Sciatic nerve (tissue), 2 donors: ENCODE measurements around the gene ACTG1. TPM values are rescaled to one million over a fixed set of nuclear protein-coding genes. Genes with fewer than 3 reads are reported as not detected.

Source experiments
- ATAC-seq: fragments of 200-7000 bp; cut with Tn5 transposase; one replicate; pipeline ENCODE4 v1.9.1; 2020; ENCODE audit warnings: mild to moderate bottlenecking, moderate library complexity
- DNase-seq: peaks from one replicate; pipeline ENCODE4 v3.0.0-alpha.2; 2020; ENCODE audit warnings: low spot score
- intact Hi-C: fragments of 100-400 bp; cut with DNase I; formaldehyde crosslinking; loops from one replicate; pipeline ENCODE4 v1.14.2; 2022
- total RNA-seq: library from RNA; stranded (reverse); fragmentation: NEBNext Ultra II Directional; extraction: Animal tissue kit (Norgen Biotek cat#: 25700); gene quantifications from one replicate; pipeline ENCODE4 v1.2.1, GENCODE V29; 2021
- donor health status: DM: no; HTN: no; CAD: no.
- donor health status: DM: no; HTN: no; CAD: no.

ACTG1 gene
- total RNA-seq, 1 donor from 2014 or later = 2,552 TPM

DNA sequence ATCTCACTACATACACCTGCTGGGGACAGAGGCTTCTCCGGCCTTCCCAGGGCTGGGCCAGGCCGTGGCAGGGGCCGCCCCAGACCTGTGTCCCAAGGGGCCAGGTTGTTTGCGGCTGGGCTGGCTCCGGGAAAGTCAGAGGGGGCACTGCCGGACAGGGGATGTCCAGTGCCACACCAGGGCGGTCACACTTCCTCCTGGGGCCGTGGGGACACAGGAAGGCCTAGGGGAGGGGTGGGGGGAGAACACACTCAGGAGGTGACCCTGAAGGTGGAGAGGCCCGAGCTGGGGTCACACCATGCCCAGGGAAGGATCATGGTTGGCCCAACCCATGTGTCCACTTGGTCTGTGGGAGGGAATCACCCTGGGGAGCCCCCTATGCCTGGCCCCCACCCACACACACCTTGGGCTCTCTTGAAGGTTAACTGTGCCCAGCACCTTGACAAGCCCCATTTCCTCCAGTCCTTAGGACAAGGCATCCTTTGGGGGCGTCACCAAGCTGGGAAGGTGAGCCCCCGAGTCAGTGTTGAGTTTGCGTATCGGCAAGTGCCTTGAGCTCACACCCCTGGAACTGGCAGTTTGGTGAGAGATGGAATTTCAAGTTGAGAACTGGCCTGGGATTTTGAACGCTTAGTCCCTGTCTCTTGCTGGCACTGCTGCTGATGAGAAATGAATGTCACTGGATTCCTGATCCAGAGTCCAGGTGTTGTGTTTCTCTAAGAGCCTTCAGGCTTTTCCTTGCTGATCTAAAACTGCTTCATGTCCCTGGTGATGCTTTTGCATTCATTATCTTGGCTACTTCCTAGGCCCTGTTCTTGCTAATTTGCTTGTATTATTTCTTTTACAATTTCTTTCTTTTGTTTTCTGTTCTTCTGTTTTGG is 7.7 kb upstream of the ACTG1 start:
- intact Hi-C loops = no loop called here
- no peak for ATAC-seq
- DNase-seq = no peak

DNA sequence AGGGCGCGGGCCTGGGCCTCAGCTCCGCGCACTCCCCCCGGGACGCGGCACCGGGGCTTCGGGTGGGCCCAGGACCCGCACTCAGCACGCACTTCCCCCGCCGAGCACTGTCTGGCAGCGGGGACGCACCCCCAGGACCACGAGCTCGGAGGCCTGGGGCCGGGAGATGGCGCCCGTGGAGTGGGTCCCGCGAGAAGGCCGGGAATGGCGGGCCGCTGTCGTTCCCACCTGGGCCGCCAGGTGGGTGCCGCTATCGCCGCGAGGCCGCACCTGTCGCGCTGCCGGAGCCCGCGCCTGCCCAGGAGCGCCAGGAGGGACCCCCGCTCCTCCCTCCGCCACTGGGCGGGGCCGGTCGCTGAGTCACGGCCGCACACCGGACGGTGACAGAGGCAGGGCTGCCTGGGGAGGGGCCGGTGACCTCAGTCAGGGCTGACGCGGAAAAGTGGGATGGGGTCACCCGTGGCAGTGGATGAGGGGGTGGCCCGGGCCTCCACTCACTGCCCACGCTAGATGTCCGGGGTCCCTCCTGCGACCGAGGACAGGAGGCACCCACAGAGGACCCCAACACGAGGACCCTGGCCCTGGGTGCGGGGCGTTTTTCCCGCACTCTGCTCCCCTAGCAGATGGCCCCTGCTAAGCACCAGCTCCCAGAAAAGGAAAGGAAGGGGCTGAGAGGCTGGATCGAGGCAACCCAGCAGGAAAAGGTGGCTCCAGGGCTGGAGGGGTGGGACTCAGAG is 6.9 kb upstream of the ACTG1 start:
- no peak for ATAC-seq
- intact Hi-C loops = no loop called here
- no peak for DNase-seq

DNA sequence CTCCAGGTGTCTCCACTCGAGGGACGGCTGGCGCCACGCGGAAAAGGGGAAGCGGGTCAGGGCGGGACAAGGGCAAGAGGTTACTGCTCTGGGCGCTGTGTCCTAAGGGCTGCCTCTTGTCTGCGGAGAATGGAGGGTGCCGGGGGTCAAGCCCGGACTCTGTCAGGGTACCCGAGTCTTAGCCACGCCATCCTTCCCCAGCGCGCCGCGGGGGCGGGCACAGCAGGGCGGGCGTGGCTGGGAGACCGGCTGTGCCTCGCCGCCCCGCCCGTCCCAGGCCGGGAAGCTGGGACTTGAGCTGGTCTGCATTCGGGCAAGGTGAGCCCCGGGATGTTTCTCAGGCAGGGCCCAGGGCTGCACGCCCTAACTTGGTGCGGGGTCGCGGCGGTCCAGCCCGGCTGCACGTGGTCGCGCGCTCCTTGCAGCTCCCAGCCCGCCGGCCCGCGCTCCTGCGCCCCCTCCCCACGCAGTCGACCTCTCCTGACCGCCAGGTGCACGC is 6.2 kb upstream of the ACTG1 start:
- intact Hi-C loops = no loop called here
- DNase-seq = peak; percentile 71
- peak; percentile 9 for ATAC-seq

DNA sequence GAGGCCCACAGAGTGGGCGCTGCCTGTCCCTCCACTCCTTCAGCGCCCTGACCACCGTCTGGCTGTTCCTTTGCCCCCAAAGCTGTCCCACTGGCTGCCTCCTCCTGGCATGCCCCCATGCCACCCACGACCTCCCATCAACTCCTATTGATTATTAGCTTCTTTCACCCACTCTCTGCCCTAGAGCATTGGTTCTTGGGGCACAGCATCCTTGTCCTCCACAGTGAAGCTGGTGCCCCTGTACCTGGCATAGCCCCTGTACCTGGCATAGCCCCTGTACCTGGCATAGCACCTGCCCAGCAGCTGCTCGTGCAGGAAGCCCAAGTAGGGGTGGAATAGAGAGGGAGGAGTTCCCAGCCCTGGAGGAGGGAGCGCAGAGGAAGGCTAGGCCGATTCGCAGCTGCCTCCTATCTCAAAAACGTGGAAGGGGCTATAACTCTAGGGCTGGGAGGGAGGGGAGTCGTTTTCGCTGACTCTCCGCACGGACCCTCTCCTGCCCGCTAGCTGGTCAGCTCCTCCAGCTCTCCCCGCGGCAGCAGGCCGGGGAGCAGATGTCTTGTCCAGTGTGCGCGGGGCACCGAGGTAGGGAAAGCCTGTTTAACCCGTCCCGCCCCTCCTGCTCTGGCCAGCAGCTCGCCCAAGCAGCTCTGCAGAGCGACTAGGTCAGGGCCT is 5.7 kb upstream of the ACTG1 start:
- intact Hi-C loops = no loop called here
- ATAC-seq = no peak
- peak; percentile 51 for DNase-seq

DNA sequence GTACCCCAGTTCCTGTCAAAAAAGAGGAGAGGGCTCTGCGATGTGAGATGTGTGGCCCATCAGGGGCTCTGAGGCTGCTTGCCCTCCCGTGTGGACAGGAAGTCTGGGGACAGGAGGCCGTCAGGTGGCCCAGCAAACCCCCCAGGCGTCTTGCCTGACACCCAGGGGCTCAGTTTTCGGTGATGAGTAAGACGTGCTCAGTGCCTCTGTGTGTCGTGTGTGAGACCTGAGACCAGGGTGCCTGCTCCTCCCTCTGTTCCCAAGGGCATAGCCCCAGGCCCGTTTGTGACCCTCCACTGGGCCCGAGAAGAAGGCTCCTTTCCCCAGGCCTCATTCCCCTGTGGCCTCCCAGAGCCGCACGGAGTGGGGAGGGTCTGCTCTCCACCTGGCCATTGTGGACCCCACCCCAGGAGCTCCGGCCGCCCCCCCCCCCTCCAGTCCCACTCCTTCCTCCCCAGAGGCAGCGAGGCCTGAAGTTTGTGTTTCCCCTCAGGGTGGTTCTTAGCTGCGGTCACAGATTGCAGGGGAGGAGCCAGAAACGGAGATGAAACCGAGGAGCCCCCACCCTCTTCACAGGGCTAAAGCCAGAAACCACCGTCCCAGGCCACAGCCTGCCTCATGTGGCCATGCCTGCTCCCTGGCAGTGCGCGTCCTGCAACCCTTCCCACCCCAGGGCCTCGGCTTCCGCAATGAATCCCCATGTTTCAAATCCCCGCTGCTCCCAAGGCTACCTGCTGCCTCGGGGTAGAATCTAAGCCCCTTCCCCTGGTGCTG is 4.9 kb upstream of the ACTG1 start:
- DNase-seq = peak; percentile 63
- intact Hi-C loops = no loop called here

DNA sequence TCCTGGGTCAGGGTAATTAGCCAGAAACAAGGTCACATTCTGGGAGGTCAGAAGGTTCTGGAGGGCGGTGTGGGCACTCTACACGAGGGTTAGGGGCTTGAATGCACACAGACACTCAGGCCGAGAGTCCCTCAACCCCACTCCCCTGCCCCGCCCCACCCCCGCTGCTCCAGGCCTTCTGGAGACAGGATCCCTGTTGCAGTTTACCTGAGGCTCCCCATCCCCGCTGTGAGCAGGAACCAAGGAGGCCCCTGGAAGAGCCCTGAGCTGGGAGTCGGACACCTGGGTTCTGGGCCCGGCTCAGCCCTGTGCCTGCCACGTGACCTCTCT is 4.4 kb upstream of the ACTG1 start:
- intact Hi-C loops = no loop called here
- DNase-seq = no peak
- no peak for ATAC-seq

More for the DNA sequence above, 4.9 kb upstream of the ACTG1 start:
- ATAC-seq = no peak

DNA sequence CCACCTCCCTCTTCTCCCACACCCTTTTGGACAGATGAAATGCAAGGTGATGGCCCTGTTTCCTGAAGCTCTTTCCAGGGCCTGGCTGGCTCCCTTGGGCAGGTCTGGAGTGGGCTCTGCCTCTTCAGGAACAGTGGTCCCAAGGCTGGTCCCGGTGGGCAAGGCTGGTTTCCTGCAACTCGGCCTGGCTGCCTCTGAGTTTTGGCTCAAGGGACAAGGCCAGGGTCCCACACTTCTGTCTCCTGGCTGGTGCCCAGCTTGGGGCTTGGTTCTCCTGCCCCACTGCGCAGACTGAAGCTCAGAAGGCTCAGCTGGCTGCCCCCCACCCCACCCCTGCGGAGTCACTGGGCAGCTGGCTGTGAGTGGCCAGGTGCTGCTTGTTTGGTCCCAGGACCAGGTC is 3.8 kb upstream of the ACTG1 start:
- no peak for DNase-seq
- intact Hi-C loops = no loop called here
- no peak for ATAC-seq

DNA sequence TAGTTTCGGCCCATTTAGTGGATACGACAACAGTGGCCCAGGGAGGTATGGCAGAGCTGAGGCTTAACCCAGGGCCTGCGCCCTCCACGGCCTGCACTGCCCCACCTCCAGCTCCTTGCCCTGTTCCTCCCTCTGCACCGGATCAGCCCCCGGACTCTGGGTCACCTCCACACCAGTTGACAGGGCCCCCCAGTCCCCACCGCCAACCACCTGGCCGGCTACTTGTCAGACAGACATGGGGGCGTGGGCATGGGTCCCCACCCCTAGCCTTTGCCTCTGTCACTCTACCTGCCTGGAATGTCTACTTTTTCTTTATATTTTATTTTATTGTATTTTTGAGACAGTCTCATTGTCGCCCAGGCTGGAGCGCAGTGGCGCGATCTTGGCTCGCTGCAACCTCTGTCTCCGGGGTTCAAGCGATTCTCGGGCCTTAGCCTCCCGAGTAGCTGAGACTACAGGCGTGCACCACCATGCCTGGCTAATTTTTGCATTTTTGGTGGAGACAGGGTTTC is 3.0 kb upstream of the ACTG1 start:
- DNase-seq (no peak), ATAC-seq (no peak)
- intact Hi-C loops = no loop called here

DNA sequence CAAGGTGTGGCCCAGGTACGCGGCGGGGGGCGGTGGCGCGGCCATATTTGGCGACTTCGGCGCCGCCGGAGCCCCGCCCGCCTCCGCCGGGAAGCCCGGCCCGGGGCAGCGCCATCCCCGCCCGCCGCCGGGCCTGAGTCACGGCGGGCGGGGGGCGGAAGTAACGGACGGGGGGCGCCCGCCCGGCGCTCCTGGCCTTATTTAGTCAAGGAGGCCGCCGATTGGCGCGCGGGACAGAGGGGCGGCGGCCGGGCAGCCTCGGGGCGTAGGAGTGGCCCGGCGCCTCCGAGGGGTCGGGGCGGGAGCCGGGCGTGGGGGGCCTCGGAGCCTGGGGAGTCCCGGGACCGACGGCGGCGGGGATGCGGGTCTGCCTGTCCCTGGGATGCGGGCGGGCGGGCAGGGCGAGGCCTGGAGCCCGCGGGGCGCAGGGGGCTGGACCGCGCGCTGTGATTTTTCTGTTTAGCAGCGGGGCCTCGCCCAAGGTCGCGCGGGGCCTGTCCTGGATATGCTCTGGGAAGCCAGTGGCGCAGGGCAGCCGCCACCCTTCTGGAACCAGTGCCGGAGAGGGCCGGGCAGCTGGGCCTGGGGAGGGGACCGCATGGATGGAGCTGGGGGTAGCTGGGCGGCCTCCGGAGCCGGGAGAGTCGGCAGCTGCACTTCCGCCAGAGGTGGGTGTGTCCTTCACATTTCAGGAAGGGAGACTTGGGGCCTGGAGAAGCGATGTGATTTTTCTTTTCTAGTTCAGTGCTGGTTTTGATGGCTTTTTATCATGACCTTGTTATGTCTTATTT is 2.3 kb upstream of the ACTG1 start:
- intact Hi-C loops = no loop called here
- DNase-seq = peak; percentile 88
- peak; percentile 49 for ATAC-seq

DNA sequence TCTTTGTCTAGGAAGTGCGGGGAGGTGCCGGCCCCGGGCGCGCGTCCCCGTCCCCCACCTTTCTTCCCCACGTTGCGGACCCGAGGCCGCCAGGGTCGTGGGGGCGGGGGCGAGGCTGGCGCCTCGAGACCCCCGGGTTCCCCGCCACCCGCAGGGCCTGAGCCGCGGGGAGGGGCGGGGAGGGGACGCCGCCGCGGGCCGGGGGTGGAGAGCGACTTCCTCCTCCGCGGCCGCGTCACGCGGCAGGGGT is 1.8 kb upstream of the ACTG1 start:
- ATAC-seq = no peak
- intact Hi-C loops = no loop called here

DNA sequence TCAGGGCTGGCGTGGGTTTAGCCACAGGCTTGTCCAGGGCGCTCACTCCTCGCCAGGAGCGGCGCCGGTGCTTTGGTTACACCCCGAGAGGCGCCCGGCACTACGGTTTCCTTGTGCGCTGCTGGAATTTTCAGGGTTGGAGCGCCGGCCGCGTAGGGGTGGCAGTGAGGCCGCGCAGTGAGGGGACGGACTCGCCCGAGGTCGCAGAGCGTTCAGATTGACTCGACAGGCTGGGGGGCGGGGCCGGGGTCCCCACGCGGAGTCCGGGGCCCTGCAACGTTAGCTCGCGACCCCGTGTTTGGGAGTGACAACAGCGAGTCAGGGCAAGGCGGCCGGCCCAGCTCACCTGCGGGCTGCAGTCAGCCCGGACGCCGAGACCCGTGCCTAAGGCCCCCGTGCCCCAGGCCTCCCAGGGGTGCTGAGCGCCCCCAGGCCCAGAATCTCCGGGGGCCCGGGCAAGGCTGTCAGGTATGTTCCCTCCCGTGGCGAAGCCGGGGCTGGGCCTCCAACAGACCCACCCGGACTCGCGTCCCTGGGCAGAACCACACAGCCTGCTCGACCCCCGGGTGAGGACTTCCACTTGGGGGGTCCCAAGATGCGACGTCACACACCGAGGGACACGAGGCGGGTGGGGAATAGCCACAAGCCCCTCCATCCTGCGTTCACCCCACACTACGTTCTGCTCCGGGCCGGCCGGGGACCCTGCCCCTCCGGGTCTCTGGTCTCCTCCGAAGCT is 1.3 kb upstream of the ACTG1 start:
- intact Hi-C loops = no loop called here

More for the DNA sequence above, 1.8 kb upstream of the ACTG1 start:
- DNase-seq = no peak

DNA sequence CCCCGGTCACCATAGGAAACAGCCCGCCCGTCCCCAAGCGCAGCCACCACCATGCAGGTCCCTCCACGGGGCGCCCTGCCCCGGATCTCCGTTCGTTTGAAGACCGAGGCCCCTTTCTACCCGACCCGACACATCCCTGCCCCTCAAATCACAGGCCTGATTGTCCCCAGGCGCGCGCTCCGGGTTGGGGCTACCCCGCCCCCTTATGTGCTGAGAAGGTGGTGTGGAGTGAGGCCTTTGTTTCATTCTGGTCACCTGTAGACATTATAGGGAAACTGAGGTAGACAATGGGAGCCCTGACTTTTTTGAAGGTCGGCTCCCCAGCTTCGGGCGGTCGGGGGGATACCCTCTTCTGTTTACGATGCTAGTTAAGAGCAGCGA is 763 bp upstream of the ACTG1 start:
- intact Hi-C loops = no loop called here
- peak; percentile 51 for ATAC-seq
- peak; percentile 84 for DNase-seq

More for the DNA sequence above, 1.3 kb upstream of the ACTG1 start:
- DNase-seq (peak; percentile 82), ATAC-seq (peak; percentile 37)

DNA sequence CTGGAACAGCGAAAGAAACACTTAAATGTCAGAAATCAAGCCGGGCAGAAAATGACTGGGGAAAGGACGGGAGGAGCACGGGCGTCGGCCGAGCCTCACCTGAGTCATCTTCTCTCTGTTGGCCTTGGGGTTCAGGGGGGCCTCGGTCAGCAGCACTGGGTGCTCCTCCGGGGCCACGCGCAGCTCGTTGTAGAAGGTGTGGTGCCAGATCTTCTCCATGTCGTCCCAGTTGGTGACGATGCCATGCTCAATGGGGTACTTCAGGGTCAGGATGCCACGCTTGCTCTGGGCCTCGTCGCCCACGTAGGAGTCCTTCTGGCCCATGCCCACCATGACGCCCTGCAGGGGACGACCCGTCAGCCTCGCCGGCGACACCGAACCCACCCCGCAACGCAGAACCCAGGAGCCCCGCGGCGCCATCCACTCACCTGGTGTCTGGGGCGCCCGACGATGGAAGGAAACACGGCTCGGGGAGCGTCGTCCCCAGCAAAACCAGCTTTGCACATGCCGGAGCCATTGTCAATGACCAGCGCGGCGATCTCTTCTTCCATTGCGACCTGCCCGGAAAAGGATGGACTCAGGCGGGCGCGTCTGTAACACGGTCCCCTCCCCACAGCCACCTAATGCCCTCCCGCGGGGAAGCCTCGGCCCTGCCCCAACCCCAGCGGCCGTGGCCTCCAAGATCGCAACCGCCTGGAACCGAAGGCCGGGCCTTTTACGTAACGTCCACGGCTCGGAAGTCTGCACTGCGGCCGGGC is 616 bp downstream of the ACTG1 start:
- ATAC-seq (no peak), DNase-seq (no peak)
- intact Hi-C loops = no loop called here

DNA sequence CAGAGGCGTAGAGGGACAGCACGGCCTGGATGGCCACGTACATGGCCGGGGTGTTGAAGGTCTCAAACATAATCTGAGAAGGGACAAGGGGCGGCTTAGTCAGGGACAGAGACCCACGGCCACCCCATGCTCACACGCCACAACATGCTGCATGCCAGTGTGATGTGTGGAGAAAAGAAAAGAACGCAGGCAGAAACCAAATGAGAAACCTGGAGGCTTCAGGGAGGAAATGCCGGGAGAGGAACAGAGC is 1.1 kb downstream of the ACTG1 start:
- DNase-seq = no peak
- no peak for ATAC-seq
- intact Hi-C loops = no loop called here

DNA sequence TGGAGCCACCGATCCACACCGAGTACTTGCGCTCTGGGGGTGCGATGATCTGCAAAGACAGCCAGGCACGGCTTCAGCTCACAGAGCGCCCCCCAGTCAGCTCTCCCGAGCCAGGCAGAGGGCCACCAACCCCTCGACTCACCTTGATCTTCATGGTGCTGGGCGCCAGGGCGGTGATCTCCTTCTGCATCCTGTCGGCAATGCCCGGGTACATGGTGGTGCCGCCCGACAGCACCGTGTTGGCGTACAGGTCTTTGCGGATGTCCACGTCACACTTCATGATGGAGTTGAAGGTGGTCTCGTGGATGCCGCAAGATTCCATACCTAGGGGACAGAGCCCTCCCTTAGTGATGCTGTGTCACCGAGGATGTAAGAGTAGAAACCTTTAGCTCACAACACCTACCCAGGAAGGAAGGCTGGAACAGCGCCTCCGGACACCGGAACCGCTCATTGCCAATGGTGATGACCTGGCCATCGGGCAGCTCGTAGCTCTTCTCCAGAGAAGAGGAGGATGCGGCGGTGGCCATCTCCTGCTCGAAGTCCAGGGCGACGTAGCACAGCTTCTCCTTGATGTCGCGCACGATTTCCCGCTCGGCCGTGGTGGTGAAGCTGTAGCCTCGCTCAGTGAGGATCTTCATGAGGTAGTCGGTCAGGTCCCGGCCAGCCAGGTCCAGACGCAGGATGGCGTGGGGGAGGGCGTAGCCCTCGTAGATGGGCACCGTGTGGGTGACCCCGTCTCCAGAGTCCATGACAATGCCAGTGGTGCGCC is 1.6 kb downstream of the ACTG1 start:
- intact Hi-C loops = no loop called here
- ATAC-seq (no peak), DNase-seq (no peak)

DNA sequence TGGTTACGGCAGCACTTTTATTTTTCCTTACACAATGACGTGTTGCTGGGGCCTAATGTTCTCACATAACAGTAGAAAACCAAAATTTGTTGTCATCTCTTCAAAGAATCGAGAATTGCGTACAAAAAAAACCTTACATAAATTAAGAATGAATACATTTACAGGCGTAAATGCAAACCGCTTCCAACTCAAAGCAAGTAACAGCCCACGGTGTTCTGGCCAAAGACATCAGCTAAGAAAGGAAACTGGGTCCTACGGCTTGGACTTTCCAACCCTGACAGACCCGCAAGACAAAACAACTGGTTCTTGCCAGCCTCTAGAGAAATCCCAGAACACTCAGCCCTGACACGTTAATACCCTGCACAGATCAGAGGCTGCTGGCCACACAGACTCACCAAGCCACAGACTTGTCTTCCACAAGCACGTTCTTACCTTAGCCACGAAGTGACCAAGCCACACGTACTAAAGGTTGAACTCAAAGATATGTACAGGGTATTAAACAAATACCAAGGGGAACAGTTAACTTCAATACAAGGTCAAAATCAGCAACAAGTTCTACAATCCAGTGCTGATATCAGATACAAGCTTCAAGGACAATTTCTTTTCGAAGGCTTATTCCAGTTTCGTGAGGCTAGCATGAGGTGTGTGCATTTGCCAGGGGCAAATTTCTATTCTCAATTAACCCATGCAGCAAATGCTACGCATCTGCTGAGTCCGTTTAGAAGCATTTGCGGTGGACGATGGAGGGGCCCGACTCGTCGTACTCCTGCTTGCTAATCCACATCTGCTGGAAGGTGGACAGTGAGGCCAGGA is 2.4 kb downstream of the ACTG1 start:
- ATAC-seq = no peak
- intact Hi-C loops = no loop called here
- no peak for DNase-seq
